ENCODE results near the gene GALM.

DNA sequence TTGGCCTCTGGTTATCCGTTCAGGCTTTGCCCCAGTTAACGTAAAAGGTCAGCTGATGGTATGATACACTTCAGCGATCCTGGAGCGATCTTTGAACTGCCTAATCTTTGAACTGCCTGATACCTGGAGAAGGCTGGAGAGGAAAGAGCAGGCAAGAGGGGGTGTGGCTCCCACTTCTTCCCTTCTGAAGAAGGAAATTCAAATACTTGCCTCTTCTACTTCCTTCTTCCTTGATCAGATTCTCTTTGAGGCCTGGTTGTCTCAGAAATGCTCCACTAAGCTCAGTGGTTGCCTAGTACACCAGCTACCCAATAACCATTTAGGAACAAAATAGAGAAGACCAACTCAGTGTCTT lies 619 bp downstream of the GALM start:
- TF ChIP-seq, protein P1, sequence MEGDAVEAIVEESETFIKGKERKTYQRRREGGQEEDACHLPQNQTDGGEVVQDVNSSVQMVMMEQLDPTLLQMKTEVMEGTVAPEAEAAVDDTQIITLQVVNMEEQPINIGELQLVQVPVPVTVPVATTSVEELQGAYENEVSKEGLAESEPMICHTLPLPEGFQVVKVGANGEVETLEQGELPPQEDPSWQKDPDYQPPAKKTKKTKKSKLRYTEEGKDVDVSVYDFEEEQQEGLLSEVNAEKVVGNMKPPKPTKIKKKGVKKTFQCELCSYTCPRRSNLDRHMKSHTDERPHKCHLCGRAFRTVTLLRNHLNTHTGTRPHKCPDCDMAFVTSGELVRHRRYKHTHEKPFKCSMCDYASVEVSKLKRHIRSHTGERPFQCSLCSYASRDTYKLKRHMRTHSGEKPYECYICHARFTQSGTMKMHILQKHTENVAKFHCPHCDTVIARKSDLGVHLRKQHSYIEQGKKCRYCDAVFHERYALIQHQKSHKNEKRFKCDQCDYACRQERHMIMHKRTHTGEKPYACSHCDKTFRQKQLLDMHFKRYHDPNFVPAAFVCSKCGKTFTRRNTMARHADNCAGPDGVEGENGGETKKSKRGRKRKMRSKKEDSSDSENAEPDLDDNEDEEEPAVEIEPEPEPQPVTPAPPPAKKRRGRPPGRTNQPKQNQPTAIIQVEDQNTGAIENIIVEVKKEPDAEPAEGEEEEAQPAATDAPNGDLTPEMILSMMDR (IDR thresholded peaks at IDR 0.05; ENCODE audit: poor library complexity), result no peak
- TF ChIP-seq EZH2 (IDR thresholded peaks at IDR 0.05; ENCODE audit: borderline replicate concordance) (no peak), EZH2phosphoT487 (IDR thresholded peaks at IDR 0.05; ENCODE audit: low read depth, severe bottlenecking, unreplicated experiment) (no peak)

Measured in hepatocyte (in vitro differentiated cells).